Uterus (tissue), 2 donors: Measurements from ENCODE around the gene GJB1.

Experiments
- POLR2A ChIP-seq, 2 donors: fragments of 450-650 bp; IDR thresholded peaks; one replicate each; pipeline ENCODE4 v1.6.1; 2016; ENCODE audit warnings: antibody characterized with exemption in 2 of 2, mild to moderate bottlenecking in 1 of 2, moderate library complexity in 1 of 2
- TF ChIP-seq, protein P1 (sequence below), 4 experiments: fragments of 200-600 bp in 2 of 4; fragments of 450-650 bp in 2 of 4; sonication (generic) in 2 of 4; IDR thresholded peaks; one replicate each; pipeline ENCODE4 v1.5.1; 2016 to 2019; ENCODE audit warnings: antibody characterized with exemption in 4 of 4, mild to moderate bottlenecking in 2 of 4, moderate library complexity in 1 of 4

DNA sequence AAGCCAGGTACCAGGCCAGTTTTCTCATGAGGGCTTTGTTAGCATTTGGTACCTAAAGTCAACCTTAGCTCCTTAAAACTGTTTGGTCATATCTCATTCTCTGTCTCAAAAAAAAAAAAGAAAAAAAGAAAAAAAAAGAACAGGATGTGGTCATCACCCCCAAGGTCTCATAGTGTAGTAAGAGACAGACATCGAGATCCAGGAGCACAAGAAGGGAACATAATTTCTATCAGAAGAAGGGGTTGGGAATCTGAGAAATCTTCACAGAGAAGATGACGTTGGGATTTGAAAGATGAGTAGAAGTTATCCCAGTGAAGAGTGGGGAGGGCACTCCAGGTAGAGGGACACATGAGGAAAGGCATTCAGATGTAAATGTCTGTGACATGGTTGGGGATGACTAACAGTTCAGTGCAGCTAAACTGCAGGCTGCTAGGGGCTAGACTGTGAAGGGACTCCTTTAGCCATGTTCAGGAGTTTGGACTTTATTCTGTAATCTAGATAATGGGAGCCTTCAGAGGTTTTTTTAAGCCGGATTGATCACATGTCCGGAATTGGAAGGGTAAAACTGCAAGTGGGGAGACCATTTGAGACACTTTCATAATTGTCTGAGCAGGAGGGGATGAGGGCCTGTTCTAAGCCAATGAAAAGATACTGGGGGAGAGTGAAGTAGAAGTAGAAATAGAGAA lies 26.9 kb upstream of the GJB1 start:
- TF ChIP-seq, protein P1, sequence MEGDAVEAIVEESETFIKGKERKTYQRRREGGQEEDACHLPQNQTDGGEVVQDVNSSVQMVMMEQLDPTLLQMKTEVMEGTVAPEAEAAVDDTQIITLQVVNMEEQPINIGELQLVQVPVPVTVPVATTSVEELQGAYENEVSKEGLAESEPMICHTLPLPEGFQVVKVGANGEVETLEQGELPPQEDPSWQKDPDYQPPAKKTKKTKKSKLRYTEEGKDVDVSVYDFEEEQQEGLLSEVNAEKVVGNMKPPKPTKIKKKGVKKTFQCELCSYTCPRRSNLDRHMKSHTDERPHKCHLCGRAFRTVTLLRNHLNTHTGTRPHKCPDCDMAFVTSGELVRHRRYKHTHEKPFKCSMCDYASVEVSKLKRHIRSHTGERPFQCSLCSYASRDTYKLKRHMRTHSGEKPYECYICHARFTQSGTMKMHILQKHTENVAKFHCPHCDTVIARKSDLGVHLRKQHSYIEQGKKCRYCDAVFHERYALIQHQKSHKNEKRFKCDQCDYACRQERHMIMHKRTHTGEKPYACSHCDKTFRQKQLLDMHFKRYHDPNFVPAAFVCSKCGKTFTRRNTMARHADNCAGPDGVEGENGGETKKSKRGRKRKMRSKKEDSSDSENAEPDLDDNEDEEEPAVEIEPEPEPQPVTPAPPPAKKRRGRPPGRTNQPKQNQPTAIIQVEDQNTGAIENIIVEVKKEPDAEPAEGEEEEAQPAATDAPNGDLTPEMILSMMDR (IDR thresholded peaks at IDR 0.05), result no peak
- no peak for TF ChIP-seq POLR2A (IDR thresholded peaks at IDR 0.05)
